Right ventricle myocardium inferior (tissue), 1 donor: ENCODE results near the gene THBS2. TPM values are rescaled to one million over a fixed set of nuclear protein-coding genes. Genes with fewer than 3 reads are reported as not detected.

Source experiments
- ATAC-seq: fragments of 200-7000 bp; cut with Tn5 transposase; one replicate; pipeline ENCODE4 v1.9.1; 2020; ENCODE audit warnings: mild to moderate bottlenecking, moderate library complexity
- DNase-seq: peaks from one replicate; pipeline ENCODE4 v3.0.0; 2021; ENCODE audit errors: missing footprints
- intact Hi-C: fragments of 100-400 bp; cut with DNase I; formaldehyde crosslinking; loops from one replicate; pipeline ENCODE4 v1.11.0; 2022
- total RNA-seq: library from RNA; stranded (reverse); fragmentation: NEBNext Ultra II Directional; extraction: Animal tissue kit (Norgen Biotek cat#: 25700); gene quantifications from one replicate; pipeline ENCODE4 v1.2.1, GENCODE V29; 2021
- donor health status: DM: no; HTN: yes; CAD: no; lungs with severe emphysema.

The THBS2 gene
- total RNA-seq, 1 donor from 2014 or later: 10.6 TPM

DNA sequence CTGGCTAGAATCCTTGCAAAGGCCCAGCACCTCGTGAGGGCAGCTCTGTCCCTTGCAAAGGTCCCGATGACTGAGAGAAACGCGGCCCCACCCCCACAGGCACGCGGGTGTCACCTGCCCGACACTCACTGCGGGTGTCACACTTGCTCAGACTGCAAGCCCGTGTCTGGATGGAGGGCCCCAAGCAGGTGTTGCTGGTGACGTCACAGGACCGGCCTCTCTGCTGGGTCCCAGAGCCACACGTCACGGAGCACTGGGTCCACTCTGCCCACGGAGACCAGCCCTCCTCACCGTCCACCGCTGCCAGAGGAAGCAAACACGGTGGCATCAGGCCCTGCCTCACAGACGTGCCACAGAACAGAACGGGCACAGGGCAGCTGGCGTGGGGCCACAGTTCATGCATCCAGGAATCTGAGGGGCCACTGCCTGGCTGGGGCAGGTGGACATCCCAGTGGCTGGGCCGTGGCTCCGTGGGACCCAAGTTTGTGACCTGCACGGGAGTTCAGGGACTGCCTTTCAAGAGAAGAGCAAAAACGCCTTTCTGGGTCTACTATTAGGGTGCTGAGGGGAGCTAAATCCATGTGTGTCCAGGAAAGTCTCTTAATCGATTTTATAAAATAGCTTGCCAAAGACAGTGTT is 16.0 kb downstream of the THBS2 start:
- intact Hi-C loops: no loop called here
- no peak for ATAC-seq

DNA sequence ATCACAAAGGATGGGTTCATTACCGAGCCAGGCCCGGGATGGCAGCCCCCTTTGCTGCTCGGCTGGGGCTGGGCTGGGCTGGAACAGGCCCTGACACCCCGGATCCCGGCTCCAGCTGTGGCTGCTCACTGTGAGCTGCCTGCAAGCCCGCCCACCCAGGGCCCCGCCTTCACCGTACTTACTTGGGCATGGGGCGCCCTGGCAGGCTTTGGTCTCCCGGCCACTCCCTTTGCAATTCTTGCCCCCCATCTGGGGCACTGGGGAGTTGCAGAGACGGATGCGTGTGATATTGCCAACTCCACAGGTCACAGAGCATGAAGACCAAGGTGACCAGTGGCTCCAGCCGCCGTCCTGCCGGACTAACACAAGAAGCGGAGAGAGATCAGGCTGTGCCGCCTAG is 16.7 kb downstream of the THBS2 start:
- intact Hi-C loops: no loop called here
- no peak for DNase-seq
- ATAC-seq: no peak

More for the DNA sequence above, 16.0 kb downstream of the THBS2 start:
- DNase-seq: no peak

DNA sequence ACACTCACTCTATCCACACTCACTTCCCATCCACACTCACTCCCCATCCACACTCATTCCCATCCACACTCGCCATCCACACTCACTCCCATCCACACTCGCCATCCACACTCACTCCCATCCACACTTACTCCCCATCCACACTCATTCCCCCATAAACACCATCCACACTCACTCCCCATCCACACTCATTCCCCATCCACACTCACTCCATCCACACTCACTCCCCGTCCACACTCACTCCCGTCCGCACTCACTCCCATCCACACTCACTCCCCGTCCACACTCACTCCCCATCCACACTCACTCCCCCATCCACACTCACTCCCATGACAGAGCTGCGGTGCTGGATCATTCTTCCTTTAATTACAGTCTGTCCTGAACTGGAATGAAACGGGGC is 17.1 kb downstream of the THBS2 start:
- DNase-seq (no peak), ATAC-seq (no peak)
- intact Hi-C loops: no loop called here

DNA sequence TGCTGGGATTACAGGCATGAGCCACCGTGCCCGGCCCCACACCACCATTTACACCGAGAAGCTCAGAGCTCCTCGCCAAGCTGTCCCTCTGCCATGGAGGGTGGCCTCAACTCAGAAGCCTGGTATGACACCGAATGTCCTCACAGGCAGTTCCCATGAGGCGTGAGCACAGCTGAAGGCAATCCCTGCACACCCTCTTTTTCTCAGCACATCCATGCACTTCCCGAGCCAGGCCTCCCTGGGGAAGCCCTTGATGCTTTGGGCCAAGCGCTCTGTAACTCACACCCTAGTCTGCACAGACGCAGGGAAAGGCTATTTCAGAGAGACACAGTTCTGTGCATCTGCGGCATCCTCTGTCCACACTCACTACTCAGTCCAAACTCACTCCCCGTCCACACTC is 18.4 kb downstream of the THBS2 start:
- no peak for DNase-seq
- peak; percentile 46 for ATAC-seq

DNA sequence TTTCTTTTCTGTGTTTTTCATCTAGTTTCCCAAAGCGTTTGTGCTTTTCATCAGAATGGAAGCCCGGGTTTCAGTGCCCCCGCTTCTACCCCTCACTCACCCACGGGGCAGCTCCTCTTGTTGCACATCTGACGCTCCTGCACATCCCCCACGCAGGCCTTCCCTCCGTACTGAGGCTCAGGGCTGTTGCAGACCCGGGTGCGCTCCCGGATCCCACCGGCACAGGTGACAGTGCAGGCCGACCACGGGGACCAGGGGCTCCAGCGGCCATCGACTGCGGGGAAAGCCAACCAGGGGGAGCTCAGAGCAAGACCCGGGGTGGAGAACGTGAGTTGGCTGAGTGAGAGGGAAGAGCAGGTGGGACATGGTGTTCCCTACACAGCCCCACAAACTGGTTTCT is 19.0 kb downstream of the THBS2 start:
- DNase-seq: no peak
- intact Hi-C loops: no loop called here
- ATAC-seq: no peak

More for the DNA sequence above, 18.4 kb downstream of the THBS2 start:
- intact Hi-C loops: no loop called here

DNA sequence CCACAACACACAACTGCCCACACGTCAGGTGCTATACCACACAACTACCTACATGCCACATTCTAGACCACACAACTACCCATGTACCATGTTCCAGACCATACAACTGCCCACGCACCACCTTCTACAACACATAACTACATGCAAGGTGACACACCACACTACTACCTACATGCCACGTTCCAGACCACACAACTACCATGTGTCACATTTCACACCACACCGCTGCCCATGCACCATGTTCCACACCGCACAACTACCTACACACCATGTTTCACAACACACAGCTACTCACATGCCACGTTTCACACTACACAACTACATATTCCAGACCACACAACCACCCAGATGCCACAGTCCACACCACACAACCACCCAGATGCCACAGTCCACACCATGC is 19.8 kb downstream of the THBS2 start:
- intact Hi-C loops: no loop called here
- no peak for DNase-seq
- ATAC-seq: no peak

DNA sequence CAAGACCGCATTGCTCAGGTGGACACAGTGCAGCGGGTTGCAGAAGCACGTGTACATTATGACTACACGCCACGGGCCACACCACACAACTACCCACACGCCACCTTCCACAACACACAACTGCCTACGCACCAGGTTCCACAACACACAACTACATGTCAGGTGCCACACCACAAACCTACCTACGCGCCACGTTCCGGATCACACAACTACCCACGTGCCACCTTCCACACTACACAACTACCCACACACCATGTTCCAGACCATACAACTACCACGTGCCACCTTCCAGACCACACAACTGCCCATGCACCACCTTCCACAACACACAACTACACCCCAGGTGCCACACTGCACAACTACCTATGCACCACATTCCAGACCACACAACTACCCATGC is 20.5 kb downstream of the THBS2 start:
- ATAC-seq (no peak), DNase-seq (no peak)
- intact Hi-C loops: no loop called here

DNA sequence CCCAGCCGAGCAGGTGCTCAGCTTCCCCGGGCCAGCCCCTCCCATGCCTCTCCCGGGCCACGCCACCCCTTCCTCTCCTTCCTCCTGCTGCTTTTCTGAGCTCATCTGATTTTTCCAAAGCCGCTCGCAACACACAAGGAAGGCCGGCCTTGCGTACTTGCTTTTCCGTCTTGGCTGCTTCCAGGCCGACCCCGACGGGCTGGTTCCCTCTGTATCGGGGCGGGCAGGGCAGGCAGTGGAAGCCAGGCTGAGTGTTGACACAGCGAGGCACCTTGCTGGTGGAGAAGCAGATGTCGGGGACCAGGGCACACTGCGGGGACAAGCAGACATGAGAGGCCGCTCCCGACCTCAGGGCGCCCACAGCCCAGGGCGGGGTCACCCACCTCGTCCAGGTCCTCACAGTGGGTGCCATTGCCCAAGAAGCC is 21.1 kb downstream of the THBS2 start:
- intact Hi-C loops: no loop called here
- no peak for DNase-seq
- no peak for ATAC-seq

DNA sequence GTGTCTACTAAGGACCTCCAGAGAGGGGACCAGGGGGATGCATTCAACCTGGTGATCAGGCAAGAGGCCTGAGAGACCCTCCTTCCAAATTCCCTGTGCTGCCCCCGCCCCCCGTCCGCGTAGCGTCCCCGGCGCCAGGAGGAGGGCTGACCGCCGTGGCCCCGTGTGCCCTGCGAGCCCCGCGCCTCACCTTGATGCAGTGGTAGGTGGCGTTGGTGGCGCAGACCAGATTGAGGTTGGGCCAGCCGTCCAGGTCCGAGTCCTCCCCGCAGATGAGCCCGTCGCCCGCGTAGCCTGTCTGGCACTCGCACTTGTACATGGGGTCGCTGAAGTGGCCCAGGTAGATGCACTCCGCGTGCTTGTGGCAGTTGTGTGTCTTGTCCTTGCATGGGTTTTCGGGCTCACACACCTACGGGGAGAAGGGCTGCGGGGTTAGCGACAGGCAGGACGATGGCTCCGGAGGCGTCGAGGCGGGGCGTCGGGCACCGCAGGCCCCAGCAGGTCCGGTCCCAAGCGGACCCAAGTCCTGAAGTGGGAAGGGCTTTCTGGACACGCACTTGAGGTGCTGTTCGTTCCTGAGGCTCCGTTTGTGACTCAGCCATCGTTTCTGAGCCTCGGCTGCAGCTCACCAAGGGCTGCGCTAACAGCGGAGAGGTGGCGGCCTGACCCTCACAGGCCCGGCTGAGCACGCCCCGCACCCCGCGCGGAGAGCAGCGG is 21.7 kb downstream of the THBS2 start:
- intact Hi-C loops: no loop called here
- ATAC-seq (no peak), DNase-seq (no peak)

DNA sequence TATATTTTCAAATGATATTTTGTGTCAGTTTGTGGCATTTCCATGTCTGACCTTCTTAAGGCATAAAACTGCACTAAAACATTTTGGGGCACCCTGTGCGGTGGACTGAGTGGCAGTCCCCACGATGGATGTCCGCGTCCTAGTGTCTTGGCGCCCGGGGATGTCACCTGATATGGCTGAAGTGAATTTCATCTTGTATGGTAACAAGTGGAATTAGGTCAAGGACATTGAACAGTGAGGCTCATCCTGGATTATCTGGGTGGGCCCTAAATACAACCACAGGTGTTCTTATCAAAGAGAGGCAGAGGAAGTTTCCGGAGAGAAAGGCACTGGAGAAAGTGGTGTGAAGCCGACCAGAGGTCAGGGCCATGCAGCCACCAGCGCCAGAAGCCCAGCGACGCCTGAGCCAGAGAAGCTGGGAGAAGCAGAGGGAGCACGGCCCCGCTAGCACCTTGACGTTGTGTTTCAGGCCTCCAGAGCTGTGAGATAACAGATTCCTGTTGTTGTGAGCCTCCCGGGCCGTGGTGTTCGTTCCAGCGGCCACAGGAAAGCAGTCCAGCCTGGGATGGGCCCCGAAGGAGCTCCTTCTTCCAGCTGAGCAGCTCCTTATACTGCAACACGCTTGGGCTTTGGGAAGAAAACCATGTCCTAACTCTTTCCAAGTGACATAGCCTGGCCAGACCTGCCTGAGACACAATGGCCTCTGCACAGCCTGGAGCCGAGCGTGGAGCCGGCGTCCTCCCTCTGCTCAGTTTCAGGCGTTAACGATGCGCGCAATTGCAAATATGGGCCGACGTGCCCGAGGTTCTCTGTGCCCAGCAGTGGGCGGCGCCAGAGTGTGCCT is 22.5 kb downstream of the THBS2 start:
- intact Hi-C loops: no loop called here
- no peak for DNase-seq
- peak; percentile 44 for ATAC-seq

DNA sequence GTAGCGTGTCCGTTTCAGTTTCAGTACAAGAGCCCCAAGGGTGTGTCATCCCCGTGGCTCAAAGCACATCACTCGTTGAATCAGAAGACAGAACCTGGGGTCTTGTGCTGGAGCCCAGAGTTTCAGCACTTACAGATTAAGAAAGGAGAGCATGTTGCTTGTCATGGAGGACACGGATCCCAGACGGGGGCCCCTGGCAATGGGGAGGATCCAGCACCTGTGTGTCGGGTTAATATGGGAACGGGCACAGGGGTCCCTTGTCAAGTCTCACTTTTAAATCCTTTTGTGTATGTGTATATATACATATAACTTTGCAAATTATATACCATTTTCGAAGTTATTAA is 23.4 kb downstream of the THBS2 start:
- DNase-seq (no peak), ATAC-seq (no peak)

DNA sequence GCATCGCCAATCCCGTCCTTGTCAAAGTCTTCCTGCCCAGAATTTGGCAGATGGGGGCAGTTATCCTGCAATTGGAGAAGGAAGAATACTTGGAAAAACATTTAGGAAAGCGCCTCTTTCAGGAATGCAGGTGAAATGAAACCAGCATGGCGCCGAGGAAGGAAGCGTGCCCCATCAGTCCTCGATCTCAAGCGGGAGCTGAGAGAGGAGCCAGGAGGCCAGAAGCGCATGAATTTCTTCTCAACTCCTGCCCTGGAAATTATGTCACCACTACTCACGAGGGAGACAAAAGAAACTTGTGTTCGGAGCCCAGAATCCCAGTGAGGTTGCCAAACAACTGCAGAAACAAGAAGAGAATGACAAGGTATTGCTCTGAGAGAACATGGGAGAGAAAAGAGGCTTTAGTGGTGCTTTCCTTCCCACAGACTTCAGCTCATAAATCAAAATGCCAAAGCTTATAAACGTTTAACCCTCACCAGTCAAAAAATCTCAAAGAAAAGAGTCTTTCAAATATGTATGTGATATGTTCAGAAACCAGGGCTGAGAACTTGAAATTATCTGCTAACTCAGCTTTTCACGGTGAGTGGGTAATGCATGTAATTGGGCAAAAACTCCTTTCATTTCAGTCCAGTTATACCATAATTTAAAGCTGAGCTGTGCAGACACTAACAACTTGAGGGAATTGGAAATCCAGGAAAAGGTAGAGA is 23.9 kb downstream of the THBS2 start:
- DNase-seq: no peak
- ATAC-seq: peak; percentile 56
- intact Hi-C loops: no loop called here

More for the DNA sequence above, 23.4 kb downstream of the THBS2 start:
- intact Hi-C loops: no loop called here

DNA sequence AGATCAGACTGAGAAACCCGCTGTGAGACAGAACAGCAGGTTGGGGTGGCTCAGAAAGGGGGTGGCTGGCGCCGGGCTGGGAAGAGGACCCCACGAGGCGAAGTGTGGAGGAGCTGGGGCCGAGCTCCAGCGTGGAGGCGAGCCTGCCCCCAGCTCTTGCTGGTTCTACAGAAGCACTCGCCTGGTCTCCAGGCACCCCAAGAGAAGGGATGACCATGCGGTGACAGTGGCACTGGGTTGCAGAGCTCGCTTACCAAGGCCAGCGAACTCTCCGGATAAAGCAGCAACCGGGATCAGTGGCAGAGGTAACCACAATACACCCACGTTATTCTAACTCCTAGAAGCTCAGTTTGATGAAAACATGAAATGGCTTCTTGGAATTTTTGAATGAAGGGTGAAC is 26.5 kb downstream of the THBS2 start:
- ATAC-seq (no peak), DNase-seq (no peak)
- intact Hi-C loops: no loop called here

DNA sequence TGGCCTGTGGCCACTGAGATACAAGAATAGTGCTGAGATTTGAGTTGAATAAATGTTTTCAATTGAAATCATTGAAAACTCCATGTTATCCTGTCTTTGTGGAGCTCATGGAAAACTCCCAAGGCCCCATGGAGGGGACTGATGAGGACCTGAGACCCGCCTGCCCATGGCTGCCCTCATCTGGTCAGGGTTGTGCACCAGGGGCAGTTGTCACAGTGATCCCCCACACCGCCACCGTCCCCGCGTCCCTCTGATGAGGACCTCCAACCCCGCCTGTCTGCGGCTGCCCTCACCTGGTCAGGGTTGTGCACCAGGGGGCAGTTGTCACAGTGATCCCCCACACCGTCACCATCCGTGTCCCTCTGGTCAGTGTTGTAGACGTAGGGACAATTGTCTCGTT is 27.8 kb downstream of the THBS2 start:
- intact Hi-C loops: no loop called here
- ATAC-seq (no peak), DNase-seq (no peak)

DNA sequence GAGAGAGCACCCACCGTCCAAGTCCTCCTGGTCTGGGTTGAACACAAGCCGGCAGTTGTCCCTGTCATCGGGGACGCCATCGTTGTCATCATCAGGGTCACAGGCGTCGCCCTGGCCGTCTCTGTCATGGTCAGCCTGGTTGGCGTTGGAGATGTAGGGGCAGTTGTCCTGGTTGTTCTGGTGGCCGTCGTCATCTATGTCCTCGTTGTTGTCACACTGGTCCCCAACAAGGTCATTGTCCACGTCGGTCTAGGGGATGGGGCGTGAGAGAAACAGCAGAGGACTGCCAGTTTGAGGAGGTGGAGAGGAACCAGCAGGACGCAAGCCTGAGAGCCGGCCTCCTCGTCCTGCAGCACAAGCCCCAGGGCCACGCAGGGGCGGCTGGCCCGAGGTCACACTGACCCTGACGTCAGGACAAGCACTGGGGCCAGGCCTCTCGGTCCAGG is 28.5 kb downstream of the THBS2 start:
- DNase-seq (no peak), ATAC-seq (no peak)
- intact Hi-C loops: no loop called here

DNA sequence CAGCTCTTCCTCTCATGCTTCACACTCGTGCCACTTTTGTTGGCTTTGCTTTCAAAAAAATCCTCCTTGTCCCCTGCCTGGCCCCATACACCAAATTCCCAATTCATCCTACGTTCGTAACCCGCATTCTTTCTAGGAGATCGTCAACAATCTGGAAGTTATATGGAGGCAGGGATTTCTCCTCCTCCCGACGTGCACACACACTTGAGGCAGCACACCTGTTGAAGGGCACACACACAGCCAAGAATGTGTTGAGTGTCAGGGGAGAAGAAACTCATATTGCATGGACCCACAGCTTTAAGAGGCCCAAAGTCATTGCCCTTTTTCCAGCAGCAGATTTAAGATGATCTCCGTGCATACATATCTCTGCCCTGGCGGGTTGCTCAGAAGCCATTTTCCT is 28.9 kb downstream of the THBS2 start:
- intact Hi-C loops: no loop called here
- ATAC-seq: no peak
- no peak for DNase-seq

DNA sequence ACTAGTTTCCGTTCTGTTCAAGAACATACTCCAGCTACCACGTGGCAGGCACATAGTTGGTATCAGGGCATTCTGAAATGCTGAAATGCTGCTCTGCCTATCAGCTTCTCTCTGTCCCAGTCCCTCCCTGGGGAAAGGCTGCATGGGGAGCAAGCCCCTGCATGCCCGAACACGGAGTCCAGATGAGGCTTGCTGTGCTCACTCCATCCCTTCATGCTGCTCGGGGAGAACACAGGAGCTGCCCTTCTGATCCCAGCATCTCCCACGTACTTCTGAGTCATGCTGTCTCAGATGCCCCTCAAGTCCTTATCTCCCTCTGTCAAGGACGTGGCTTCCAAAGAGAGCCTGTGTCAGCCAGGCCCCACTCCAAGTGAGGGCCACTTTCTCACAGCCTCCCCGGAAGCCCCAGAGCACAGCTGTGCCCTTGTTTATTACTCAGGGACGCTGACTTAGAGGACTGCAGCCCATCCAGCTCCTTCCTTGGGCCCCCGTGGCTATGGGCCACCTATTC is 29.4 kb downstream of the THBS2 start:
- DNase-seq (no peak), ATAC-seq (peak; percentile 74)
- intact Hi-C loops: no loop called here

DNA sequence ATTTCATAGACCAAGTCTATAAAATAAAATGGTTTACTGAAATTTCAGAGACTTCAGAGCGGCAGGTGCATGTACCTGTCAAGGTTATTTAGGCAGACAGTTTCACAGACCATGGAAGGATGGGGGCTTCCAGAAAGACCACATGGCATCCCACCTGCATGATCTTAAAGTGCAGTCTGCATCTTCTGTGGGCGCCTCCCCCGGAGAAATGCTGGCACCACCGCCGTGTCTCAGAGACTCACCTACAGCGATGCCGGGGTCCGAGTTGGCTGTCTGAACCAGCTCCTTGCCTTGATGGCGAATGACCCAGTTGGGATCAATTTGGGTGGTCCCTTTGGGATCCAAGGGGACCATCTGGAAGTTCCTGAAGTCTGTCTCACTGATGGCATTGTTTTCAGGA is 30.6 kb downstream of the THBS2 start:
- ATAC-seq (no peak), DNase-seq (no peak)
- intact Hi-C loops: no loop called here

DNA sequence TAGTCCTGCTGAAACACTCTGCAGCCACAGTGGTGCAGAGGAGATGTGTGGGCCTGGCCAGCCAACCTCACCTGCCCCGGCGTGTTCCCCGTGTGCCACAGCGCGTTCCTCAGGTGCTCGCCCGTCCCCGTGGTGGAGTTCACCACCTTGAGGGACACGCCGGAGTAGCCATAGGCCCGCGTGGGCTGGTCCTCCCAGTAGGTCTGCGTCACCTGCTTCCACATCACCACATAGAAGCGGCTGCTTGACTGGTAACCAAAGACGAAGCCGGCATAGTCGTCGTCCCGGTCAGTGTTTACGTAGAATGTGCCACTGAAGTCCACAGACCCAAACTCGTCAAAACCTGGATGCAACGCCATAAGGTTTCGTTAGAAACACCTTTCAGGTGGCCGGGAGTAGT is 31.5 kb downstream of the THBS2 start:
- no peak for ATAC-seq
- no peak for DNase-seq
- intact Hi-C loops: no loop called here
